Keratinocyte (primary cell): ENCODE measurements around the gene SCMH1. TPM values are rescaled to one million over a fixed set of nuclear protein-coding genes. Genes with fewer than 3 reads are reported as not detected.

Source experiments
- DNase-seq: peaks from one replicate; pipeline ENCODE4 v3.0.0-alpha.2; 2011; ENCODE audit warnings: low read depth, missing footprints, low spot score
- FAIRE-seq: peaks from 2 replicates; lab custom pipeline; 2011; peaks lifted over from hg19 to GRCh38; lab: Jason Lieb, UNC
- H2AFZ ChIP-seq: 2 replicates; pipeline ENCODE4 v1.6.0; 2012; ENCODE audit warnings: low read length, control low read depth, inconsistent platforms; ENCODE audit not compliant: control insufficient read depth
- H3K27ac ChIP-seq: 2 replicates; pipeline ENCODE4 v1.5.1; 2011; ENCODE audit warnings: low read length; ENCODE audit not compliant: control insufficient read depth, insufficient read depth
- H3K27me3 ChIP-seq: 3 replicates; pipeline ENCODE4 v1.6.0; 2011; ENCODE audit warnings: low read length; ENCODE audit not compliant: control insufficient read depth, insufficient read depth; ENCODE audit errors: extremely low read depth
- H3K36me3 ChIP-seq, 2 experiments: 2 replicates in 1 of 2; 3 replicates in 1 of 2; pipeline ENCODE4 v1.5.1; 2011; ENCODE audit warnings: low read length in 2 of 2, mild to moderate bottlenecking in 1 of 2; ENCODE audit not compliant: control insufficient read depth in 2 of 2, insufficient read depth in 2 of 2; ENCODE audit errors: extremely low read depth in 1 of 2
- H3K4me1 ChIP-seq: 3 replicates; pipeline ENCODE4 v1.5.1; 2011; ENCODE audit warnings: low read length; ENCODE audit not compliant: control insufficient read depth, insufficient read depth; ENCODE audit errors: extremely low read depth
- H3K4me2 ChIP-seq: 3 replicates; pipeline ENCODE4 v1.6.0; 2011; ENCODE audit warnings: low read depth, low read length; ENCODE audit not compliant: control insufficient read depth, insufficient read depth; ENCODE audit errors: extremely low read depth
- H3K4me3 ChIP-seq, 3 experiments: fragments of 200-600 bp in 1 of 3; sonication (generic) in 1 of 3; 2 replicates in 2 of 3; 3 replicates in 1 of 3; pipeline ENCODE4 v1.5.1; 2011 to 2016; ENCODE audit warnings: low read length in 3 of 3, mild to moderate bottlenecking in 3 of 3, control low read depth in 2 of 3, inconsistent platforms in 1 of 3, low read depth in 1 of 3, mixed read lengths in 1 of 3, mixed run types in 1 of 3, moderate library complexity in 1 of 3; ENCODE audit not compliant: control insufficient read depth in 2 of 3, insufficient read depth in 2 of 3; ENCODE audit errors: extremely low read depth in 1 of 3
- H3K79me2 ChIP-seq: 2 replicates; pipeline ENCODE4 v1.6.0; 2012; ENCODE audit warnings: low read length; ENCODE audit not compliant: control insufficient read depth, insufficient read depth
- H3K9ac ChIP-seq: 3 replicates; pipeline ENCODE4 v1.6.0; 2011; ENCODE audit warnings: low read length; ENCODE audit not compliant: control insufficient read depth, insufficient read depth; ENCODE audit errors: extremely low read depth
- H3K9me1 ChIP-seq: 3 replicates; pipeline ENCODE4 v1.6.0; 2011; ENCODE audit warnings: low read length; ENCODE audit not compliant: control insufficient read depth, insufficient read depth; ENCODE audit errors: extremely low read depth
- H3K9me3 ChIP-seq: 2 replicates; pipeline ENCODE4 v1.5.1; 2012; ENCODE audit warnings: low read depth, low read length; ENCODE audit not compliant: control insufficient read depth
- H4K20me1 ChIP-seq: 3 replicates; pipeline ENCODE4 v1.6.0; 2011; ENCODE audit warnings: low read length; ENCODE audit not compliant: control insufficient read depth, insufficient read depth; ENCODE audit errors: extremely low read depth
- CTCF ChIP-seq, 3 experiments: IDR thresholded peaks in 1 of 3; conservative IDR thresholded peaks in 1 of 3; optimal IDR thresholded peaks in 1 of 3; 2 replicates in 2 of 3; 3 replicates in 1 of 3; pipeline versions ENCODE3 to v1.5.1; 2011; ENCODE audit warnings: low read length in 3 of 3, mild to moderate bottlenecking in 3 of 3, moderate library complexity in 2 of 3, control low read depth in 1 of 3, inconsistent platforms in 1 of 3; ENCODE audit not compliant: insufficient read depth in 2 of 3; ENCODE audit errors: extremely low read depth in 1 of 3
- EZH2 ChIP-seq: IDR thresholded peaks from one replicate; pipeline ENCODE4 v1.6.1; 2012; ENCODE audit warnings: inconsistent platforms, mild to moderate bottlenecking, low read length, moderate library complexity
- dilution Hi-C: fragments of 300-500 bp; cut with MboI; formaldehyde crosslinking; loops from one replicate; pipeline ENCODE4 v1.7.0; 2020; ENCODE audit warnings: low sequenced_read_pairs; ENCODE audit not compliant: extremely low pct_ligation_motif_present
- polyA plus RNA-seq, 5 experiments: library from polyadenylated mRNA; depleted of rRNA in 3 of 5; stranded (reverse) in 3 of 5; stranded (forward) in 1 of 5; unstranded in 1 of 5; fragments of >200 nt; gene quantifications; 1 replicate in 1 of 5; 2 replicates in 3 of 5; 3 replicates in 1 of 5; pipeline versions ENCODE4 v1.2.1 to v1.2.3, GENCODE V29; 2011 to 2012; ENCODE audit warnings: missing spikeins in 2 of 5, low read depth in 1 of 5, low replicate concordance in 1 of 5

Gene SCMH1
- polyA plus RNA-seq, 1 donor (not counting 4 experiments of a cell fraction or from before 2014, with no cell fraction given): 29.9 TPM

GRCh38 chr1:41044187-41044586 is 197.9 kb downstream of the SCMH1 start:
- peak; percentile 26 for FAIRE-seq

GRCh38 chr1:41041614-41042270 is 200.4 kb downstream of the SCMH1 start:
- Histone ChIP-seq H4K20me1 (no peaks in the 10 kb centered on the region), H3K9ac (no peak overlapping the region), H3K9me1 (no peaks in the 10 kb centered on the region), H3K4me1 (peaks cover 29% of the 10 kb centered on the region), H3K27me3 (no peaks in the 10 kb centered on the region), H2AFZ (no peak overlapping the region), H3K36me3 (peaks cover 9 to 12% of the 10 kb centered on the region in 2 experiments), H3K27ac (no peak overlapping the region), H3K79me2 (no peaks in the 10 kb centered on the region), H3K9me3 (no peaks in the 10 kb centered on the region), H3K4me3 (no peak overlapping the region), H3K4me2 (no peak overlapping the region)
- DNase-seq (no peak), FAIRE-seq (no peak)
- TF ChIP-seq EZH2: no peak
- TF ChIP-seq CTCF (optimal IDR thresholded peaks at IDR 0.05 in 1 of 3, IDR thresholded peaks at IDR 0.05 in 1 of 3, conservative IDR thresholded peaks at IDR 0.05 in 1 of 3; ENCODE audit: extremely low read depth in 1 of 3, insufficient read depth in 2 of 3, low read length in 3 of 3): no peak
- dilution Hi-C loops: no loop called here

More at GRCh38 chr1:41044187-41044586, 197.9 kb downstream of the SCMH1 start:
- Histone ChIP-seq H3K9me1 (no peaks in the 10 kb centered on the region), H3K9ac (peak overlapping the region; percentile 29), H3K4me3 (peak overlapping the region; percentile 18 to 51 (median 39)), H4K20me1 (no peaks in the 10 kb centered on the region), H3K36me3 (peaks cover 1 to 12% of the 10 kb centered on the region in 2 experiments), H2AFZ (no peak overlapping the region), H3K27ac (peak overlapping the region; percentile 50), H3K79me2 (no peaks in the 10 kb centered on the region), H3K4me2 (peak overlapping the region; percentile 50), H3K27me3 (no peaks in the 10 kb centered on the region), H3K9me3 (no peaks in the 10 kb centered on the region), H3K4me1 (peaks cover 33% of the 10 kb centered on the region)
- DNase-seq: no peak
- TF ChIP-seq EZH2: no peak
- TF ChIP-seq CTCF (optimal IDR thresholded peaks at IDR 0.05 in 1 of 3, IDR thresholded peaks at IDR 0.05 in 1 of 3, conservative IDR thresholded peaks at IDR 0.05 in 1 of 3; ENCODE audit: extremely low read depth in 1 of 3, insufficient read depth in 2 of 3, low read length in 3 of 3): no peak
- dilution Hi-C loops: no loop called here
